NCI-H2081 treated with DMSO at 0.1 percent for 48 hours (cell line): ENCODE results near the gene PTDSS2.
"Not testable (repeated sequence)": the region's sequence is repeated elsewhere in the genome, so short reads cannot be mapped to it uniquely, and the experiment has no call there.

Experiments
- DNase-seq: peaks from one replicate; lab custom pipeline; 2025; lab: John Stamatoyannopoulos, UW

The PTDSS2 gene

GRCh38 chr11:506995-507726 lies 57.1 kb downstream of the PTDSS2 start, which contains the start of gene RNH1:
RNH1 (minus strand) TSS chr11:507242; CDS start chr11:502162, 5,080 bp downstream.
- DNase-seq = peak; percentile 77

- DNase-seq = no peak
Measured at GRCh38 chr11:507727-508515, 57.8 kb downstream of the PTDSS2 start.

- no peak for DNase-seq
Measured at GRCh38 chr11:508956-509355, 58.9 kb downstream of the PTDSS2 start.

GRCh38 chr11:512761-513595 lies 62.9 kb downstream of the PTDSS2 start:
- no peak for DNase-seq

GRCh38 chr11:514606-515005 lies 64.5 kb downstream of the PTDSS2 start:
- no peak for DNase-seq

GRCh38 chr11:515131-515530 lies 65.1 kb downstream of the PTDSS2 start:
- DNase-seq = no peak

- no peak for DNase-seq
Measured at GRCh38 chr11:516400-516799, 66.3 kb downstream of the PTDSS2 start.

GRCh38 chr11:516918-517685 lies 67.0 kb downstream of the PTDSS2 start:
- not testable (repeated sequence) for DNase-seq

- DNase-seq = no peak
Measured at GRCh38 chr11:518463-519202, 68.6 kb downstream of the PTDSS2 start.

GRCh38 chr11:520428-521176 lies 70.5 kb downstream of the PTDSS2 start:
- DNase-seq = no peak

- DNase-seq = no peak
Measured at GRCh38 chr11:521177-521688, 71.2 kb downstream of the PTDSS2 start.

- no peak for DNase-seq
Measured at GRCh38 chr11:526192-526591, 76.1 kb downstream of the PTDSS2 start.

GRCh38 chr11:528166-528814 lies 78.2 kb downstream of the PTDSS2 start:
- DNase-seq = no peak

GRCh38 chr11:528815-529727 lies 79.0 kb downstream of the PTDSS2 start:
- DNase-seq = no peak

- no peak for DNase-seq
Measured at GRCh38 chr11:529728-530411, 79.8 kb downstream of the PTDSS2 start.

GRCh38 chr11:530960-531831 lies 81.1 kb downstream of the PTDSS2 start:
- DNase-seq = no peak
